WTC11 (cell line): Measurements from ENCODE around the gene PSD2. TPM values are rescaled to one million over a fixed set of nuclear protein-coding genes. Genes with fewer than 3 reads are reported as not detected.

Experiments
- ATAC-seq: fragments of 200-7000 bp; cut with Tn5 transposase; 2 replicates; pipeline ENCODE4 v1.10.0; 2021; ENCODE audit warnings: mild to moderate bottlenecking, moderate library complexity
- CTCF ChIA-PET: fragments of 300-600 bp; sonication (Branson Sonifier 250); formaldehyde crosslinking; loops from one replicate; lab custom pipeline; 2021; ENCODE audit warnings: antibody characterized with exemption; lab: Charles Lee
- POLR2A ChIA-PET: fragments of 350-600 bp; sonication (Branson Sonifier 250); formaldehyde crosslinking; loops from one replicate; lab custom pipeline; 2021; ENCODE audit warnings: antibody characterized with exemption; lab: Charles Lee
- DNase-seq: peaks from one replicate; pipeline ENCODE4 v3.0.0; 2021; ENCODE audit warnings: low spot score
- H3K27ac Mint-ChIP-seq: 2 replicates; pipeline ENCODE4 v1.8.0; 2021; ENCODE audit warnings: mixed read lengths
- H3K27me3 Mint-ChIP-seq: 2 replicates; pipeline ENCODE4 v1.8.0; 2021; ENCODE audit warnings: low read depth, mild to moderate bottlenecking, moderate library complexity, mixed read lengths
- H3K36me3 Mint-ChIP-seq: 2 replicates; pipeline ENCODE4 v1.8.0; 2021; ENCODE audit warnings: mixed read lengths
- H3K4me1 Mint-ChIP-seq: 2 replicates; pipeline ENCODE4 v1.8.0; 2022; ENCODE audit warnings: mixed read lengths
- H3K4me3 Mint-ChIP-seq: 2 replicates; pipeline ENCODE4 v1.8.0; 2021; ENCODE audit warnings: mild to moderate bottlenecking, moderate library complexity, mixed read lengths
- H3K9me3 Mint-ChIP-seq: 2 replicates; pipeline ENCODE4 v1.8.0; 2021; ENCODE audit warnings: mixed read lengths
- AFF4 ChIP-seq: sonication (generic); formaldehyde crosslinking; IDR thresholded peaks from 2 replicates; pipeline ENCODE4 v1.8.1; 2023; ENCODE audit warnings: mild to moderate bottlenecking, missing genetic modification reagents, borderline replicate concordance
- ATF3 ChIP-seq: sonication (generic); formaldehyde crosslinking; conservative IDR thresholded peaks from 2 replicates; pipeline ENCODE4 v1.8.1; 2022; ENCODE audit warnings: mild to moderate bottlenecking, missing genetic modification reagents
- CREB1 ChIP-seq: sonication (generic); formaldehyde crosslinking; IDR thresholded peaks from 2 replicates; pipeline ENCODE4 v1.8.0; 2023; ENCODE audit warnings: mild to moderate bottlenecking, missing genetic modification reagents
- E2F4 ChIP-seq: sonication (generic); formaldehyde crosslinking; IDR thresholded peaks from 2 replicates; pipeline ENCODE4 v1.8.1; 2022; ENCODE audit warnings: low read depth, mild to moderate bottlenecking, moderate library complexity, missing genetic modification reagents, borderline replicate concordance
- FOXP1 ChIP-seq: sonication (generic); formaldehyde crosslinking; IDR thresholded peaks from 2 replicates; pipeline ENCODE4 v1.8.0; 2022; ENCODE audit warnings: missing genetic modification reagents, mild to moderate bottlenecking, moderate library complexity, borderline replicate concordance
- HMGA2 ChIP-seq: fragments of 250-450 bp; sonication (Bioruptor Pico); IDR thresholded peaks from 2 replicates; pipeline ENCODE4 v1.4.0; 2021; ENCODE audit warnings: mild to moderate bottlenecking, moderate library complexity
- IRF2 ChIP-seq: sonication (generic); formaldehyde crosslinking; IDR thresholded peaks from 2 replicates; pipeline ENCODE4 v1.8.0; 2022; ENCODE audit warnings: low read depth, missing genetic modification reagents, borderline replicate concordance
- KAT7 ChIP-seq: sonication (generic); formaldehyde crosslinking; IDR thresholded peaks from 2 replicates; pipeline ENCODE4 v1.8.1; 2023; ENCODE audit warnings: missing genetic modification reagents, mild to moderate bottlenecking, borderline replicate concordance
- NFE2L1 ChIP-seq: sonication (generic); formaldehyde crosslinking; IDR thresholded peaks from 2 replicates; pipeline ENCODE4 v1.8.1; 2023; ENCODE audit warnings: missing genetic modification reagents
- NR3C1 ChIP-seq: sonication (generic); formaldehyde crosslinking; conservative IDR thresholded peaks from 2 replicates; pipeline ENCODE4 v1.8.1; 2023; ENCODE audit warnings: low read depth, mild to moderate bottlenecking, missing genetic modification reagents
- OVOL2 ChIP-seq: fragments of 250-450 bp; sonication (Bioruptor Pico); IDR thresholded peaks from 2 replicates; pipeline ENCODE4 v1.9.0; 2021; ENCODE audit warnings: mild to moderate bottlenecking, borderline replicate concordance
- PREB ChIP-seq: sonication (generic); formaldehyde crosslinking; IDR thresholded peaks from 2 replicates; pipeline ENCODE4 v1.8.1; 2022; ENCODE audit warnings: mild to moderate bottlenecking, missing genetic modification reagents, moderate library complexity, borderline replicate concordance
- RELA ChIP-seq: sonication (generic); formaldehyde crosslinking; IDR thresholded peaks from 2 replicates; pipeline ENCODE4 v1.8.1; 2022; ENCODE audit warnings: missing genetic modification reagents, mild to moderate bottlenecking, borderline replicate concordance
- RORB ChIP-seq: fragments of 250-450 bp; sonication (Bioruptor Pico); IDR thresholded peaks from 2 replicates; pipeline ENCODE4 v1.9.0; 2021; ENCODE audit warnings: mild to moderate bottlenecking
- SMAD3 ChIP-seq: sonication (generic); formaldehyde crosslinking; IDR thresholded peaks from 2 replicates; pipeline ENCODE4 v1.8.0; 2022; ENCODE audit warnings: missing genetic modification reagents, mild to moderate bottlenecking, borderline replicate concordance
- SMAD4 ChIP-seq: sonication (generic); formaldehyde crosslinking; IDR thresholded peaks from 2 replicates; pipeline ENCODE4 v1.8.0; 2022; ENCODE audit warnings: mild to moderate bottlenecking, missing genetic modification reagents
- TEAD4 ChIP-seq: sonication (generic); formaldehyde crosslinking; IDR thresholded peaks from 2 replicates; pipeline ENCODE4 v1.8.0; 2022; ENCODE audit warnings: mild to moderate bottlenecking, missing genetic modification reagents
- TP53 ChIP-seq: sonication (generic); formaldehyde crosslinking; IDR thresholded peaks from 2 replicates; pipeline ENCODE4 v1.8.1; 2023; ENCODE audit warnings: mild to moderate bottlenecking, missing genetic modification reagents
- ZBTB43 ChIP-seq: sonication (generic); formaldehyde crosslinking; IDR thresholded peaks from 2 replicates; pipeline ENCODE4 v1.8.1; 2023; ENCODE audit warnings: mild to moderate bottlenecking, missing genetic modification reagents
- ZNF121 ChIP-seq: sonication (generic); formaldehyde crosslinking; IDR thresholded peaks from 2 replicates; pipeline ENCODE4 v1.8.0; 2023; ENCODE audit warnings: missing genetic modification reagents
- ZNF219 ChIP-seq: sonication (generic); formaldehyde crosslinking; IDR thresholded peaks from 2 replicates; pipeline ENCODE4 v1.8.0; 2023; ENCODE audit warnings: missing genetic modification reagents, mild to moderate bottlenecking, borderline replicate concordance
- ZNF425 ChIP-seq: fragments of 250-450 bp; sonication (Bioruptor Pico); conservative IDR thresholded peaks from 2 replicates; pipeline ENCODE4 v1.9.0; 2021; ENCODE audit warnings: mild to moderate bottlenecking
- ZNF671 ChIP-seq: fragments of 250-450 bp; sonication (Bioruptor Pico); IDR thresholded peaks from 2 replicates; pipeline ENCODE4 v1.8.0; 2021; ENCODE audit warnings: mild to moderate bottlenecking
- total RNA-seq: library from RNA; stranded (reverse); gene quantifications from 3 replicates; pipeline ENCODE4 v1.2.3, GENCODE V29; 2021

Gene PSD2
- total RNA-seq, 1 experiment from 2014 or later, result 0.57 TPM

- no peak overlapping the region for H3K27ac Mint-ChIP-seq
- H3K4me1 Mint-ChIP-seq, result no peaks in the 10 kb centered on the region
- no peaks in the 10 kb centered on the region for H3K36me3 Mint-ChIP-seq
- ChIA-PET CTCF (interaction anchor here (0.5 to 2.6 kb wide), 2 partner anchors 17 to 38 kb away, joined by 3 to 8 read pairs; no protein-coding TSS in a partner anchor), POLR2A (no interaction called here)
- no peaks in the 10 kb centered on the region for H3K9me3 Mint-ChIP-seq
- no peak for DNase-seq
- TF ChIP-seq ATF3 (CRISPR knock-in tag) (no peak), IRF2 (CRISPR knock-in tag) (no peak), CREB1 (CRISPR knock-in tag) (no peak), ZNF425 (CRISPR knock-in tag) (no peak), SMAD4 (CRISPR knock-in tag) (no peak), RELA (CRISPR knock-in tag) (no peak)
- H3K27me3 Mint-ChIP-seq, result peaks cover 36% of the 10 kb centered on the region
- no peak for ATAC-seq
- no peak overlapping the region for H3K4me3 Mint-ChIP-seq
Measured at GRCh38 chr5:139803978-139804377, 8.4 kb downstream of the PSD2 start.

GRCh38 chr5:139804800-139805397 lies 9.3 kb downstream of the PSD2 start:
- no peak for DNase-seq
- Mint-ChIP-seq H3K4me1 (no peaks in the 10 kb centered on the region), H3K27ac (no peak overlapping the region)
- TF ChIP-seq OVOL2 (CRISPR knock-in tag) (no peak), ZNF671 (no peak)
- TF ChIP-seq, all 79 proteins: peak for 0
- no peak overlapping the region for H3K4me3 Mint-ChIP-seq
- no peaks in the 10 kb centered on the region for H3K9me3 Mint-ChIP-seq
- POLR2A ChIA-PET, result no interaction called here
- H3K27me3 Mint-ChIP-seq, result peaks cover 26% of the 10 kb centered on the region
- no peak for ATAC-seq
- no peaks in the 10 kb centered on the region for H3K36me3 Mint-ChIP-seq
- CTCF ChIA-PET, result interaction anchor here (1.4 to 2.6 kb wide), 3 partner anchors 17 to 39 kb away, joined by 4 to 14 read pairs (median 5); no protein-coding TSS in a partner anchor

- Mint-ChIP-seq H3K4me1 (no peaks in the 10 kb centered on the region), H3K4me3 (no peak overlapping the region), H3K27ac (no peak overlapping the region), H3K9me3 (no peaks in the 10 kb centered on the region), H3K27me3 (peaks cover 21% of the 10 kb centered on the region), H3K36me3 (no peaks in the 10 kb centered on the region)
- no peak for DNase-seq
- ChIA-PET CTCF (interaction anchor here (1.4 to 2.6 kb wide), 4 partner anchors 18 to 163 kb away, joined by 4 to 14 read pairs (median 9); no protein-coding TSS in a partner anchor), POLR2A (no interaction called here)
- no peak for ATAC-seq
- TF ChIP-seq FOXP1 (no peak), KAT7 (CRISPR knock-in tag) (no peak), ZNF219 (CRISPR knock-in tag) (no peak), ZNF121 (CRISPR knock-in tag) (no peak), ZBTB43 (no peak), E2F4 (no peak), NFE2L1 (CRISPR knock-in tag) (no peak), SMAD3 (no peak), RORB (no peak), AFF4 (no peak), PREB (CRISPR knock-in tag) (no peak), NR3C1 (CRISPR knock-in tag) (no peak), TEAD4 (CRISPR knock-in tag) (no peak), HMGA2 (CRISPR knock-in tag) (no peak), TP53 (CRISPR knock-in tag) (no peak)
Measured at GRCh38 chr5:139805545-139805944, 9.9 kb downstream of the PSD2 start.
